ENCODE measurements around the gene PMFBP1. TPM values are rescaled to one million over a fixed set of nuclear protein-coding genes. Genes with fewer than 3 reads are reported as not detected.

PMFBP1 gene
- total and polyA plus RNA-seq, 2 of the 4 experiments (the other 2 are of a cell fraction), result under 0.01 TPM; not detected in 1

GRCh38 chr16:72216767-72217166 lies 44.8 kb upstream of the PMFBP1 start:
- Histone ChIP-seq H2BK5ac (ENCODE audit: low read depth, low read length, poor library complexity, severe bottlenecking) (no peak overlapping the region), H2AK5ac (ENCODE audit: low read depth, low read length) (no peak overlapping the region), H3K18ac (ENCODE audit: low read depth, low read length) (no peak overlapping the region), H3K4me3 (ENCODE audit: insufficient read depth, low read depth, low read length) (no peak overlapping the region), H3K79me1 (ENCODE audit: low read depth in 1 of 2, low read length in 2 of 2) (no peaks in the 10 kb centered on the region), H4K20me1 (ENCODE audit: insufficient read depth, low read length) (no peaks in the 10 kb centered on the region), H3K9me1 (ENCODE audit: insufficient read depth, low read length) (no peaks in the 10 kb centered on the region), H2BK15ac (ENCODE audit: low read depth, low read length) (no peak overlapping the region), H3K14ac (replicated peaks; ENCODE audit: low read depth, low read length) (no peak overlapping the region), H3K56ac (ENCODE audit: extremely low read depth, insufficient read depth, low read length) (no peak overlapping the region), H4K5ac (ENCODE audit: low read depth, low read length) (no peak overlapping the region), H3K4me1 (ENCODE audit: control insufficient read depth, insufficient read depth, low read length) (no peaks in the 10 kb centered on the region), H2AK9ac (replicated peaks; ENCODE audit: low read depth, low read length, poor library complexity) (no peak overlapping the region), H4K91ac (ENCODE audit: insufficient read depth, low read depth, low read length) (no peak overlapping the region), H2BK120ac (ENCODE audit: low read depth, low read length) (no peak overlapping the region), H4K8ac (ENCODE audit: low read depth in 2 of 2, low read length in 2 of 2) (no peak overlapping the region), H3K9me3 (ENCODE audit: control insufficient read depth, insufficient read depth, low read length) (no peaks in the 10 kb centered on the region), H2AFZ (replicated peaks; ENCODE audit: low read length, poor library complexity) (no peak overlapping the region), H3K23ac (ENCODE audit: low read depth, low read length) (no peak overlapping the region), H3K9ac (ENCODE audit: low read depth, low read length) (no peak overlapping the region), H3K4me2 (ENCODE audit: low read depth, low read length) (no peak overlapping the region), H3K4ac (ENCODE audit: low read depth, low read length) (no peak overlapping the region), H3K27ac (ENCODE audit: insufficient read depth, low read length) (no peak overlapping the region), H2BK20ac (ENCODE audit: low read depth, low read length) (no peak overlapping the region), H3K36me3 (ENCODE audit: control insufficient read depth, insufficient read depth, low read length) (no peaks in the 10 kb centered on the region), H3K27me3 (ENCODE audit: control insufficient read depth, insufficient read depth, low read length) (peaks cover 4% of the 10 kb centered on the region; the same call in 1 of the 2 replicates)
- ATAC-seq (ENCODE audit: low read depth), result no peak
- TF ChIP-seq BHLHE40 (IDR thresholded peaks at IDR 0.05; ENCODE audit: low read depth, low read length) (no peak), USF2 (IDR thresholded peaks at IDR 0.05; ENCODE audit: low read depth, low read length) (no peak), ELK1 (IDR thresholded peaks at IDR 0.05; ENCODE audit: borderline replicate concordance, low read depth, low read length) (no peak), POLR2A (IDR thresholded peaks at IDR 0.05; ENCODE audit: low read depth, low read length) (no peak), MAFK (IDR thresholded peaks at IDR 0.05; ENCODE audit: low read depth, low read length) (no peak), NFE2L2 (IDR thresholded peaks at IDR 0.05; ENCODE audit: low read depth, low read length) (no peak), FOS (IDR thresholded peaks at IDR 0.05; ENCODE audit: low read depth, low read length) (no peak), RAD21 (IDR thresholded peaks at IDR 0.05; ENCODE audit: low read length) (no peak), CTCF (conservative IDR thresholded peaks at IDR 0.05; ENCODE audit: low read depth, low read length) (no peak), RFX5 (IDR thresholded peaks at IDR 0.05; ENCODE audit: low read depth, low read length) (no peak), CEBPB (IDR thresholded peaks at IDR 0.05; ENCODE audit: low read depth, low read length) (no peak), CHD1 (IDR thresholded peaks at IDR 0.05; ENCODE audit: low read depth, low read length) (no peak), SMC3 (IDR thresholded peaks at IDR 0.05; ENCODE audit: low read depth, low read length) (no peak), MAZ (IDR thresholded peaks at IDR 0.05; ENCODE audit: borderline replicate concordance, low read depth, low read length) (no peak), RCOR1 (IDR thresholded peaks at IDR 0.05; ENCODE audit: insufficient replicate concordance, low read length) (no peak), MXI1 (IDR thresholded peaks at IDR 0.05; ENCODE audit: borderline replicate concordance, low read depth, low read length) (no peak)
- ChIA-PET CTCF (no interaction called here), POLR2A (ENCODE audit: unreplicated experiment) (no interaction called here)
- WGBS, 2 experiments (ENCODE audit: extremely low coverage in 2 of 2, insufficient read length in 1 of 2), result 60% methylated on average over 1 of the region's 6 CpGs; no CpG with 5 or more reads in 1 of the 2 experiments
- dilution Hi-C loops (cut with HindIII; ENCODE audit: low sequenced_read_pairs, unreplicated experiment) (no loop called here), intact Hi-C loops (cut with micrococcal nuclease) (no loop called here), in situ Hi-C loops (cut with MboI; ENCODE audit: low sequenced_read_pairs) (no loop called here)
- BruUV-seq (replicated peaks), result no TSS peak
- no peak for DNase-seq

All from IMR-90 (cell line).